Measurements from ENCODE around the gene PDE1C. TPM values are rescaled to one million over a fixed set of nuclear protein-coding genes. Genes with fewer than 3 reads are reported as not detected.
A peak's percentile ranks its signal among the peaks of the same experiment; 100 is the strongest.

The PDE1C gene
- total and polyA plus RNA-seq, 2 donors (not counting 1 experiment from before 2014, with no cell fraction given), result 0.52 TPM; not detected in 1

DNA sequence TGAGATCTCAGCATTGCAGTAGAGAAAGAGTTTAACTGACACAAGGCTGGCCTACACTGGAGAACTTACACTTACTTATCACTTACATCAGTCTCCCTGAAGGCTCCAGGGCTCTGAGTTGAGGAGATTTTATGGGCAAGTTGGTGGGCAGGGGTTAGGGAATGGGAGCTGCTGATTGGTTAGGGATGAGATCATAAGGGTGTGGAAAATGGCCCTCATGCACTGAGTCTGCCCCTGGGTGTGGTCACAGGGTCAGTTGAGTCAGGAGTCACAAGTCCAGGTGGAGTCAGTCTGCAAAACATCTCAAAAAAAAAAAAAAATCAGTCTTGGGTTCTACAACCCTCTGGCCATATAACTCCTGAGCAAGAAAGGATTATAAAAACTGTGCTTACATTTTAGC is 322.7 kb downstream of the PDE1C start:
- POLR2A ChIA-PET, result no interaction called here
- DNase-seq (no peak), ATAC-seq (ENCODE audit: low read depth) (no peak)
- H2AFZ ChIP-seq (ENCODE audit: insufficient read depth, low read depth, low read length, poor library complexity, severe bottlenecking), result no peak overlapping the region
- H3K4me3 Mint-ChIP-seq, result no peak overlapping the region
- no peaks in the 10 kb centered on the region for H3K9me3 Mint-ChIP-seq (ENCODE audit: insufficient read depth)
- no peak overlapping the region for H3K27ac ChIP-seq (ENCODE audit: low read length in 2 of 2)
- TF ChIP-seq EZH2 (IDR thresholded peaks at IDR 0.05; ENCODE audit: borderline replicate concordance, insufficient read depth, low read depth, low read length, poor library complexity, severe bottlenecking) (no peak), CTCF (IDR thresholded peaks at IDR 0.05) (no peak)
- H3K27ac Mint-ChIP-seq, result no peak overlapping the region
- H3K9ac ChIP-seq (ENCODE audit: low read length), result no peak overlapping the region
- no peak overlapping the region for H3K4me3 ChIP-seq (ENCODE audit: control extremely low read depth in 1 of 5, extremely low read depth in 1 of 5, insufficient read depth in 1 of 5, low read depth in 2 of 5, low read length in 4 of 5)
- H3K36me3 ChIP-seq (replicated peaks in 1 of 2; ENCODE audit: control extremely low read depth in 1 of 2, control insufficient read depth in 1 of 2, extremely low read depth in 1 of 2, insufficient read depth in 2 of 2, low read length in 1 of 2), result no peaks in the 10 kb centered on the region
- peaks cover 0 to under 1% (median 0%) of the 10 kb centered on the region in 4 experiments for H3K27me3 ChIP-seq (replicated peaks in 1 of 4; ENCODE audit: control extremely low read depth in 1 of 4, control insufficient read depth in 3 of 4, insufficient read depth in 4 of 4, low read length in 3 of 4)
- CTCF ChIA-PET, result interaction anchor here (0.7 kb wide), 1 partner anchor 460 kb away, joined by 4 read pairs; no protein-coding TSS in a partner anchor
- H3K9me3 ChIP-seq (ENCODE audit: control extremely low read depth in 1 of 3, control insufficient read depth in 2 of 3, insufficient read depth in 1 of 3, low read length in 2 of 3), result no peaks in the 10 kb centered on the region
- H3K4me1 Mint-ChIP-seq, result no peaks in the 10 kb centered on the region
- no peaks in the 10 kb centered on the region for H4K20me1 ChIP-seq (ENCODE audit: control insufficient read depth, insufficient read depth, low read length, poor library complexity, severe bottlenecking)
- H3K4me1 ChIP-seq (ENCODE audit: control insufficient read depth in 2 of 2, insufficient read depth in 2 of 2, low read length in 2 of 2), result no peaks in the 10 kb centered on the region
- H3K27me3 Mint-ChIP-seq, result peaks cover 23% of the 10 kb centered on the region
- H3K4me2 ChIP-seq (replicated peaks; ENCODE audit: low read depth, low read length, poor library complexity, severe bottlenecking), result no peak overlapping the region
- intact Hi-C loops (cut with micrococcal nuclease), result no loop called here
- no peaks in the 10 kb centered on the region for H3K79me2 ChIP-seq (ENCODE audit: control insufficient read depth, insufficient read depth, low read length)

DNA sequence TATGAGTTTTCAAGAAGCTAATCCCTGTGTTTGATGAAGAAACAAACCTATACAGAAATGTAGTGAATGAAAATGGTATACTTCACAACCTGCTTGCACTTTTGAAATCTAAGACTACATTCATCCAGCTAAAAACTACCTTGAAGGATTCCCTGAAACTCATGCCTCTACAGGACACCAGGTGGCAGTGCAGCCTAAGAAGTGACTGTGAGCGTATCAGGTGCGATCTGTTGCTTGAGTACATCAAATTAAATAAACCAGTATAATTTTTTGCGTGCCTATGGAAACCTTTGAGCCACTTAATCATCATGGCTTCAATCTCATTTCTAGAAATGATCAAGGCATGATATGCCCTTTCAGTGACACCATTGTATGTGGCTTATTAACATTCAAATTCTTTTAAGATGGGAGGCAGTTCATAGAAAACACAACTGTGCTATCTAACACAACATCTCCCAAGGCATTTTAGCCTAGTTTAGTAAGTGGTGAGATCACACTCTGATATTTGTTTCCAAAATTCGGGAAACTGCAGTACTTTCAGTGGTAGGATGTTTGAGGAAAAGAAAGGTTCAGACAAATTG is 325.8 kb downstream of the PDE1C start:
- H3K9me3 Mint-ChIP-seq (ENCODE audit: insufficient read depth), result no peaks in the 10 kb centered on the region
- H3K27ac Mint-ChIP-seq, result no peak overlapping the region
- H3K9me3 ChIP-seq (ENCODE audit: control extremely low read depth in 1 of 3, control insufficient read depth in 2 of 3, insufficient read depth in 1 of 3, low read length in 2 of 3), result no peaks in the 10 kb centered on the region
- H3K4me2 ChIP-seq (replicated peaks; ENCODE audit: low read depth, low read length, poor library complexity, severe bottlenecking), result no peak overlapping the region
- H3K27ac ChIP-seq (ENCODE audit: low read length in 2 of 2), result no peak overlapping the region
- peaks cover 0 to 3% (median 0%) of the 10 kb centered on the region in 4 experiments for H3K27me3 ChIP-seq (replicated peaks in 1 of 4; ENCODE audit: control extremely low read depth in 1 of 4, control insufficient read depth in 3 of 4, insufficient read depth in 4 of 4, low read length in 3 of 4)
- no peak overlapping the region for H3K9ac ChIP-seq (ENCODE audit: low read length)
- peak; percentile 65 for TF ChIP-seq CTCF (IDR thresholded peaks at IDR 0.05)
- TF ChIP-seq EZH2 (IDR thresholded peaks at IDR 0.05; ENCODE audit: borderline replicate concordance, insufficient read depth, low read depth, low read length, poor library complexity, severe bottlenecking), result no peak
- no peak overlapping the region for H3K4me3 ChIP-seq (ENCODE audit: control extremely low read depth in 1 of 5, extremely low read depth in 1 of 5, insufficient read depth in 1 of 5, low read depth in 2 of 5, low read length in 4 of 5)
- peaks cover 25% of the 10 kb centered on the region for H3K27me3 Mint-ChIP-seq
- intact Hi-C loops (cut with micrococcal nuclease), result loop anchor here (5.0 kb wide), 1 partner anchor 603 kb away; no protein-coding TSS in a partner anchor
- no peak for ATAC-seq (ENCODE audit: low read depth)
- DNase-seq, result peak; percentile 22
- no peaks in the 10 kb centered on the region for H3K4me1 Mint-ChIP-seq
- H3K4me1 ChIP-seq (ENCODE audit: control insufficient read depth in 2 of 2, insufficient read depth in 2 of 2, low read length in 2 of 2), result no peaks in the 10 kb centered on the region
- ChIA-PET POLR2A (no interaction called here), CTCF (interaction anchor here (1.0 kb wide), 2 partner anchors 611 to 738 kb away, joined by 3 read pairs; no protein-coding TSS in a partner anchor)
- no peaks in the 10 kb centered on the region for H3K36me3 ChIP-seq (replicated peaks in 1 of 2; ENCODE audit: control extremely low read depth in 1 of 2, control insufficient read depth in 1 of 2, extremely low read depth in 1 of 2, insufficient read depth in 2 of 2, low read length in 1 of 2)
- H3K79me2 ChIP-seq (ENCODE audit: control insufficient read depth, insufficient read depth, low read length), result no peaks in the 10 kb centered on the region
- H3K4me3 Mint-ChIP-seq, result no peak overlapping the region
- no CpG with 5 or more reads among the region's 4 CpGs for WGBS (ENCODE audit: insufficient coverage)
- no peak overlapping the region for H2AFZ ChIP-seq (ENCODE audit: insufficient read depth, low read depth, low read length, poor library complexity, severe bottlenecking)
- no peaks in the 10 kb centered on the region for H4K20me1 ChIP-seq (ENCODE audit: control insufficient read depth, insufficient read depth, low read length, poor library complexity, severe bottlenecking)
